ENCODE results near the gene ZBTB34. TPM values are rescaled to one million over a fixed set of nuclear protein-coding genes. Genes with fewer than 3 reads are reported as not detected.

Gene ZBTB34
- total RNA-seq, 1 experiment from 2014 or later: 15.8 TPM

- Histone ChIP-seq H3K79me2 (ENCODE audit: insufficient read depth, low read length) (no peaks in the 10 kb centered on the region), H3K9ac (ENCODE audit: extremely low read depth, insufficient read length, low read length) (no peak overlapping the region), H3K14ac (ENCODE audit: insufficient read depth, low read length) (no peak overlapping the region), H2BK20ac (ENCODE audit: low read depth, low read length, poor library complexity, severe bottlenecking) (no peak overlapping the region), H2BK5ac (ENCODE audit: insufficient read length, low read length) (no peak overlapping the region), H3K18ac (ENCODE audit: insufficient read length, low read depth, low read length) (no peak overlapping the region), H3K79me1 (ENCODE audit: insufficient read depth, low read depth, low read length, poor library complexity, severe bottlenecking) (no peaks in the 10 kb centered on the region), H4K5ac (ENCODE audit: insufficient read length, low read depth, low read length) (no peak overlapping the region), H3K9me3 (ENCODE audit: control insufficient read depth, low read depth, low read length) (no peaks in the 10 kb centered on the region), H3K4me2 (ENCODE audit: insufficient read depth, insufficient read length, low read length) (no peak overlapping the region), H3K4me1 (ENCODE audit: insufficient read depth, low read length) (peaks cover 2% of the 10 kb centered on the region; the same call in 1 of the 2 replicates), H3K56ac (ENCODE audit: insufficient read length, low read depth, low read length) (no peak overlapping the region), H2BK120ac (ENCODE audit: low read depth, low read length, poor library complexity, severe bottlenecking) (no peak overlapping the region), H3T11ph (ENCODE audit: low read length) (no peak overlapping the region), H4K91ac (ENCODE audit: insufficient read length, low read depth, low read length) (no peak overlapping the region), H2BK12ac (ENCODE audit: insufficient read length, low read depth, low read length) (no peak overlapping the region), H3K4ac (ENCODE audit: low read depth, low read length) (no peak overlapping the region), H2AK5ac (ENCODE audit: insufficient read length, low read length) (no peak overlapping the region), H3K27ac (ENCODE audit: insufficient read length, low read depth, low read length) (no peak overlapping the region), H2BK15ac (ENCODE audit: low read depth, low read length) (no peak overlapping the region), H3K27me3 (ENCODE audit: insufficient read depth, low read length) (no peaks in the 10 kb centered on the region), H3K23ac (ENCODE audit: insufficient read length, low read depth, low read length) (no peak overlapping the region), H3K23me2 (ENCODE audit: insufficient read length, low read depth, low read length, poor library complexity, severe bottlenecking) (no peaks in the 10 kb centered on the region), H2AFZ (ENCODE audit: low read length) (no peak overlapping the region), H4K8ac (replicated peaks; ENCODE audit: insufficient read length, low read depth, low read length) (no peak overlapping the region), H4K20me1 (ENCODE audit: control insufficient read depth, insufficient read depth, insufficient read length) (no peaks in the 10 kb centered on the region)
- whole genome bisulfite sequencing (ENCODE audit: extremely low coverage, insufficient read length, low lambda C conversion rate): no CpG with 5 or more reads among the region's 2 CpGs
- Mint-ChIP-seq H3K9me3 (no peaks in the 10 kb centered on the region; a peak in 1 of 5 replicates), H3K4me1 (peaks cover 14 to 17% of the 10 kb centered on the region in 2 experiments), H3K4me3 (no peak overlapping the region; a peak in 1 of 5 replicates), H3K27me3 (ENCODE audit: low read depth) (peaks cover 51% of the 10 kb centered on the region), H3K27ac (no peak overlapping the region), H3K36me3 (ENCODE audit: insufficient read depth in 1 of 3, low read depth in 3 of 3) (no peaks in the 10 kb centered on the region)
- TF ChIP-seq, protein P1, sequence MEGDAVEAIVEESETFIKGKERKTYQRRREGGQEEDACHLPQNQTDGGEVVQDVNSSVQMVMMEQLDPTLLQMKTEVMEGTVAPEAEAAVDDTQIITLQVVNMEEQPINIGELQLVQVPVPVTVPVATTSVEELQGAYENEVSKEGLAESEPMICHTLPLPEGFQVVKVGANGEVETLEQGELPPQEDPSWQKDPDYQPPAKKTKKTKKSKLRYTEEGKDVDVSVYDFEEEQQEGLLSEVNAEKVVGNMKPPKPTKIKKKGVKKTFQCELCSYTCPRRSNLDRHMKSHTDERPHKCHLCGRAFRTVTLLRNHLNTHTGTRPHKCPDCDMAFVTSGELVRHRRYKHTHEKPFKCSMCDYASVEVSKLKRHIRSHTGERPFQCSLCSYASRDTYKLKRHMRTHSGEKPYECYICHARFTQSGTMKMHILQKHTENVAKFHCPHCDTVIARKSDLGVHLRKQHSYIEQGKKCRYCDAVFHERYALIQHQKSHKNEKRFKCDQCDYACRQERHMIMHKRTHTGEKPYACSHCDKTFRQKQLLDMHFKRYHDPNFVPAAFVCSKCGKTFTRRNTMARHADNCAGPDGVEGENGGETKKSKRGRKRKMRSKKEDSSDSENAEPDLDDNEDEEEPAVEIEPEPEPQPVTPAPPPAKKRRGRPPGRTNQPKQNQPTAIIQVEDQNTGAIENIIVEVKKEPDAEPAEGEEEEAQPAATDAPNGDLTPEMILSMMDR (conservative IDR thresholded peaks at IDR 0.05): no peak
- DNase-seq: no peak
Measured at GRCh38 chr9:126907058-126907457, 46.6 kb downstream of the ZBTB34 start.
